Endothelial cell (in vitro differentiated cells): ENCODE results near the gene SAMD8. TPM values are rescaled to one million over a fixed set of nuclear protein-coding genes. Genes with fewer than 3 reads are reported as not detected.

Experiments used
- DNase-seq: peaks from one replicate; pipeline ENCODE4 v3.0.0; 2021; ENCODE audit warnings: low spot score
- H3K27ac Mint-ChIP-seq: one replicate; pipeline ENCODE4 v1.8.0; 2021; ENCODE audit warnings: mixed read lengths, inconsistent platforms; ENCODE audit not compliant: unreplicated experiment
- H3K27me3 Mint-ChIP-seq: one replicate; pipeline ENCODE4 v1.8.0; 2021; ENCODE audit warnings: mild to moderate bottlenecking, moderate library complexity, mixed read lengths, inconsistent platforms; ENCODE audit not compliant: unreplicated experiment
- H3K36me3 Mint-ChIP-seq: one replicate; pipeline ENCODE4 v1.8.0; 2021; ENCODE audit warnings: mild to moderate bottlenecking, low read depth, mixed read lengths, inconsistent platforms; ENCODE audit not compliant: unreplicated experiment
- H3K4me1 Mint-ChIP-seq: one replicate; pipeline ENCODE4 v1.8.0; 2021; ENCODE audit warnings: mild to moderate bottlenecking, mixed read lengths, inconsistent platforms; ENCODE audit not compliant: unreplicated experiment
- H3K4me3 Mint-ChIP-seq: one replicate; pipeline ENCODE4 v1.8.0; 2021; ENCODE audit warnings: mild to moderate bottlenecking, mixed read lengths, inconsistent platforms; ENCODE audit not compliant: unreplicated experiment
- H3K9me3 Mint-ChIP-seq: one replicate; pipeline ENCODE4 v1.8.0; 2021; ENCODE audit warnings: mixed read lengths, inconsistent platforms; ENCODE audit not compliant: unreplicated experiment
- CTCF ChIP-seq: fragments of 200-600 bp; sonication (generic); IDR thresholded peaks from one replicate; pipeline ENCODE4 v1.5.0; 2021; ENCODE audit warnings: antibody characterized with exemption; ENCODE audit not compliant: unreplicated experiment
- total RNA-seq: library from RNA; stranded (reverse); fragmentation: NEBNext Ultra II Directional; extraction: Animal tissue kit (Norgen Biotek cat#: 25700); gene quantifications from one replicate; pipeline ENCODE4 v1.2.1, GENCODE V29; 2021; ENCODE audit not compliant: unreplicated experiment

Gene SAMD8
- total RNA-seq, 1 donor from 2014 or later = 29.0 TPM

DNA sequence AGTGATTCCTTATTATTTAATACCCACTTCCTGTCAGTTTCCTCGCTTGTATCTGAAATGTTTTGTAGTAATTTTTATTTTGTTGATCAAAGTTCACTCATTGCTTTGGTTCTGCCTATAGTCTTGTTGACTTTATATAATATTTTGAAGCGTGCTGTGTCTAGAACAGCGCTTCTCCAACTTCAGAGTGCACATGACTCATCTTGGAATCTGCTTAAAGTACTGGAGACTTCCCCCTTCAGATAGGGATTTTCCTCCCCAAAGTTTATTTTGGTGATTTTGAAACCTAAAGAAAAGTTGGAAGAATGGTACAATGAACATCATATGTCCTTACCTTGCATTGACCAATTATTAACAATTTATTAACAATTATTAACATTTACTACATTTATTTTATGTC is 118.5 kb downstream of the SAMD8 start:
- H3K4me3 Mint-ChIP-seq = no peak overlapping the region
- peaks cover 8% of the 10 kb centered on the region for H3K27me3 Mint-ChIP-seq
- peaks cover 25% of the 10 kb centered on the region for H3K4me1 Mint-ChIP-seq
- no peak overlapping the region for H3K27ac Mint-ChIP-seq
- peaks cover 28% of the 10 kb centered on the region for H3K36me3 Mint-ChIP-seq
- no peak for DNase-seq
- no peaks in the 10 kb centered on the region for H3K9me3 Mint-ChIP-seq
- TF ChIP-seq CTCF = no peak

GRCh38 chr10:75230600-75231038 is 119.2 kb downstream of the SAMD8 start:
- peak overlapping the region; percentile 56 for H3K4me3 Mint-ChIP-seq
- peaks cover 24% of the 10 kb centered on the region for H3K36me3 Mint-ChIP-seq
- no peaks in the 10 kb centered on the region for H3K9me3 Mint-ChIP-seq
- H3K27me3 Mint-ChIP-seq = peaks cover 8% of the 10 kb centered on the region
- peaks cover 18% of the 10 kb centered on the region for H3K4me1 Mint-ChIP-seq
- peak; percentile 91 for TF ChIP-seq CTCF
- DNase-seq = peak; percentile 87
- H3K27ac Mint-ChIP-seq = peak overlapping the region; percentile 84

Other genes starting within 250 kb of the SAMD8 start
- gene VDAC2, start 99.1 kb downstream of the SAMD8 start, total RNA-seq = 178 TPM
- gene COMTD1, start 124.3 kb downstream of the SAMD8 start, total RNA-seq = 8.9 TPM